IPS-15b (cell line): ENCODE results near the gene TYK2.

Experiments used
- H3K27me3 ChIP-seq: one replicate; pipeline ENCODE4 v1.6.1; 2013; ENCODE audit warnings: low read length; ENCODE audit not compliant: control insufficient read depth, insufficient read depth
- H3K36me3 ChIP-seq: one replicate; pipeline ENCODE4 v1.6.1; 2013; ENCODE audit warnings: low read length; ENCODE audit not compliant: control insufficient read depth, insufficient read depth
- H3K4me1 ChIP-seq: one replicate; pipeline ENCODE4 v1.6.1; 2013; ENCODE audit warnings: mild to moderate bottlenecking, low read length; ENCODE audit not compliant: control insufficient read depth, insufficient read depth
- H3K4me3 ChIP-seq: one replicate; pipeline ENCODE4 v1.5.1; 2013; ENCODE audit warnings: low read depth, low read length
- H3K9ac ChIP-seq: one replicate; pipeline ENCODE4 v1.6.1; 2013; ENCODE audit warnings: low read depth, mild to moderate bottlenecking, low read length
- H3K9me3 ChIP-seq: one replicate; pipeline ENCODE4 v1.6.1; 2013; ENCODE audit warnings: mild to moderate bottlenecking, low read length; ENCODE audit not compliant: control insufficient read depth, insufficient read depth

TYK2 gene

GRCh38 chr19:10365518-10365917 lies 14.9 kb downstream of the TYK2 start:
- no peak overlapping the region for H3K9ac ChIP-seq
- H3K36me3 ChIP-seq, result peaks cover 45% of the 10 kb centered on the region
- no peaks in the 10 kb centered on the region for H3K4me1 ChIP-seq

DNA sequence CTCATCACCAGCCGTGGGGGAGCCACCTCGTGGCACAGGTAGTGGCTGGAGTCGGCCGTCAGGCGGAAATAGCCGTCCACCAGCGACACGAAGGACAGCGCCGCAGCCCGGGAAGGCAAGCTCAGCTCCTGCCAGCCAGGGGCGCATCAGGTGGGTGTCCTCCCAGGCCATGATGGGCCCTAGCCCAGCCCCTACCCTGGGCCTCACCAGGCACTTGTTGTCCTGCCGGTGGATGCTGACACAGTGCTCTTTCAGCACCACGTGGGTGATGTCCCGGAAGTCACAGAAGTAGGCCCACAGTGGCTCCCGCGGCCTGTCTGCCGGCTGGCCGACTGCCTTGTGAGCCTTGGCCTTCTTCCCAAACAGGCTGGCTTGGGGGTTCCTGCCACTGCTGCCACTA lies 15.7 kb downstream of the TYK2 start:
- no peak overlapping the region for H3K4me3 ChIP-seq
- no peak overlapping the region for H3K9ac ChIP-seq
- no peaks in the 10 kb centered on the region for H3K27me3 ChIP-seq
- H3K4me1 ChIP-seq, result no peaks in the 10 kb centered on the region
- H3K36me3 ChIP-seq, result peaks cover 45% of the 10 kb centered on the region
- H3K9me3 ChIP-seq, result no peaks in the 10 kb centered on the region

More at GRCh38 chr19:10365518-10365917, 14.9 kb downstream of the TYK2 start:
- Histone ChIP-seq H3K27me3 (no peaks in the 10 kb centered on the region), H3K9me3 (no peaks in the 10 kb centered on the region), H3K4me3 (no peak overlapping the region)

DNA sequence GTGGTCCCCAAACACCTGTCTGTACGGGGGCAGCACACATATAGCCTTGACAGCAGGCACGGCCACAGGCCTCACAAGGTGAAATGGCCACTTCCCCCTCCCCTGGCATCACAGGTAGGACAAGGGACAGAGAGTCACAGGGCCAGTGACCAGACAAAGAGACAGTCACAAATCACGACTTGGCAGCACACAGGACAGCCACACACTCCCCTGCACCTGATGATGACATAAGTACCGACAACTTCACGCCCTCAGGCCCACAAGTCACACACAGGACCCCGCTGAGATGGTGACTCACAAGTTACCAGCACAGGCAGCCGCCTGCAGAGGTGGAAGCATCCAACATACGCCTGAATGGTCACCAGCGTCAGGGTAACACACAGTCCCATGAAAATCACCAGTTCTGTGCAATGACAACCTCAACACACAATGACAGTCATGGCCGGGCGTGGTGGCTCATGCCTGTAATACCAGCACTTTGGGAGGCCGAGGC lies 16.5 kb downstream of the TYK2 start:
- H3K4me1 ChIP-seq, result no peaks in the 10 kb centered on the region
- H3K27me3 ChIP-seq, result no peaks in the 10 kb centered on the region
- H3K4me3 ChIP-seq, result no peak overlapping the region
- peaks cover 49% of the 10 kb centered on the region for H3K36me3 ChIP-seq
- H3K9me3 ChIP-seq, result no peaks in the 10 kb centered on the region
- H3K9ac ChIP-seq, result no peak overlapping the region

DNA sequence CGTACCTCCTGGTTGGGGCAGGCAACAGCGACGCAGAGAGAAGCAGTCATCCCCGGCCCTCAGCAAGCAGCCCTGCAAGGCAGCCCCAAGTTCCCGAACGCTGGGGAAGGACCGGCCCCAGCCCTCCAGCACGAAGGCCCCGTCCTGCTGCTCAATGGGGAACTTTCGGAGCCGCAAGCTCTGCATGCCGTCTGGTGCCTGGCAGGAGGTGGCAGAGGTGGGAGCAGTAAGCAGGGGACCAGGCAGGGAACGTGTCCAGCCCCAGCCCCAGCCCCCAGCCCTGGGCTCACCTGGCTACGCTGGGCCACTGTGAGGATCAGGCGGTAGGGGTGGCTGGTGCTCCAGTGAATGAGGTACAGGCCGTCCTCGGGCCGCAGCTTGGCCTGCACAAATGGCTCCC lies 18.1 kb downstream of the TYK2 start:
- no peaks in the 10 kb centered on the region for H3K9me3 ChIP-seq
- H3K27me3 ChIP-seq, result no peaks in the 10 kb centered on the region
- no peaks in the 10 kb centered on the region for H3K4me1 ChIP-seq
- H3K36me3 ChIP-seq, result peaks cover 49% of the 10 kb centered on the region
- no peak overlapping the region for H3K9ac ChIP-seq
- no peak overlapping the region for H3K4me3 ChIP-seq

GRCh38 chr19:10361569-10362011 lies 18.8 kb downstream of the TYK2 start:
- Histone ChIP-seq H3K9me3 (no peaks in the 10 kb centered on the region), H3K36me3 (peaks cover 52% of the 10 kb centered on the region), H3K27me3 (no peaks in the 10 kb centered on the region), H3K9ac (no peak overlapping the region), H3K4me3 (no peak overlapping the region), H3K4me1 (no peaks in the 10 kb centered on the region)

- Histone ChIP-seq H3K9me3 (no peaks in the 10 kb centered on the region), H3K4me3 (no peak overlapping the region), H3K9ac (no peak overlapping the region), H3K36me3 (peaks cover 15% of the 10 kb centered on the region), H3K4me1 (no peaks in the 10 kb centered on the region), H3K27me3 (no peaks in the 10 kb centered on the region)
Observed at GRCh38 chr19:10356431-10356830, 23.9 kb downstream of the TYK2 start.

- Histone ChIP-seq H3K9me3 (no peaks in the 10 kb centered on the region), H3K27me3 (no peaks in the 10 kb centered on the region), H3K36me3 (peaks cover 7% of the 10 kb centered on the region), H3K9ac (no peak overlapping the region), H3K4me1 (no peaks in the 10 kb centered on the region), H3K4me3 (peak overlapping the region; percentile 85)
Observed at GRCh38 chr19:10353793-10354391, 26.5 kb downstream of the TYK2 start.

GRCh38 chr19:10352764-10353671 lies 27.4 kb downstream of the TYK2 start:
- H3K27me3 ChIP-seq, result no peaks in the 10 kb centered on the region
- H3K9ac ChIP-seq, result peak overlapping the region; percentile 65
- H3K36me3 ChIP-seq, result peaks cover 7% of the 10 kb centered on the region
- no peaks in the 10 kb centered on the region for H3K9me3 ChIP-seq
- H3K4me1 ChIP-seq, result no peaks in the 10 kb centered on the region
- H3K4me3 ChIP-seq, result peak overlapping the region; percentile 85

GRCh38 chr19:10346509-10346908 lies 33.9 kb downstream of the TYK2 start:
- Histone ChIP-seq H3K9me3 (no peaks in the 10 kb centered on the region), H3K36me3 (no peaks in the 10 kb centered on the region), H3K9ac (no peak overlapping the region), H3K27me3 (no peaks in the 10 kb centered on the region), H3K4me1 (no peaks in the 10 kb centered on the region), H3K4me3 (no peak overlapping the region)

GRCh38 chr19:10344780-10345179 lies 35.6 kb downstream of the TYK2 start:
- no peak overlapping the region for H3K4me3 ChIP-seq

DNA sequence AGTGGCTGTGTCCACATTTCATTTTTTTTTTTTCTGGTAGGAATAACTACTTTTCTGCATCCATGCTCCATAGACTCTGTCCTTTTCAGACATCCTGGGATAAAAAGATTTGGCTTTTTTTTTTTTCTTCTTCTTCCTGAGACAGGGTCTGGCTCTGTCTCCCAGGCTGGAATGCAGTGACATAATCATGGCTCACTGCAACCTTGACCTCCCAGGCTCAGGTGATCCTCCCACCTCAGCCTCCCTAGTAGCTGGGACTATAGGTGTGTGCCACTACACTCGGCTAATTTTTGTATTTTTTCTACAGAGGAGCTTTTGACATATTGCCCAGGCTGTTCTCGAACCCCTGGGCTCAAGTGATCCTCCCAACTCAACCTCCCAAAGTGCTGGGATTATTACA lies 36.9 kb downstream of the TYK2 start:
- H3K9ac ChIP-seq, result no peak overlapping the region
- no peaks in the 10 kb centered on the region for H3K36me3 ChIP-seq
- peaks cover 5% of the 10 kb centered on the region for H3K4me1 ChIP-seq
- H3K4me3 ChIP-seq, result no peak overlapping the region
- H3K9me3 ChIP-seq, result no peaks in the 10 kb centered on the region
- no peaks in the 10 kb centered on the region for H3K27me3 ChIP-seq

More at GRCh38 chr19:10344780-10345179, 35.6 kb downstream of the TYK2 start:
- H3K9me3 ChIP-seq, result no peaks in the 10 kb centered on the region
- no peaks in the 10 kb centered on the region for H3K36me3 ChIP-seq
- H3K27me3 ChIP-seq, result no peaks in the 10 kb centered on the region
- H3K9ac ChIP-seq, result no peak overlapping the region
- H3K4me1 ChIP-seq, result no peaks in the 10 kb centered on the region

- H3K27me3 ChIP-seq, result no peaks in the 10 kb centered on the region
- no peak overlapping the region for H3K9ac ChIP-seq
- H3K9me3 ChIP-seq, result no peaks in the 10 kb centered on the region
- H3K4me3 ChIP-seq, result no peak overlapping the region
- H3K36me3 ChIP-seq, result no peaks in the 10 kb centered on the region
- H3K4me1 ChIP-seq, result peaks cover 5% of the 10 kb centered on the region
Observed at GRCh38 chr19:10339977-10340376, 40.4 kb downstream of the TYK2 start.
